ENCODE measurements around the gene RFESD. TPM values are rescaled to one million over a fixed set of nuclear protein-coding genes. Genes with fewer than 3 reads are reported as not detected.
A peak's percentile ranks its signal among the peaks of the same experiment; 100 is the strongest.

RFESD gene
- total and polyA plus RNA-seq, 2 of the 8 experiments (the other 6 are each of a cell fraction or from before 2014, with no cell fraction given) = 1.7 to 2.0 TPM

DNA sequence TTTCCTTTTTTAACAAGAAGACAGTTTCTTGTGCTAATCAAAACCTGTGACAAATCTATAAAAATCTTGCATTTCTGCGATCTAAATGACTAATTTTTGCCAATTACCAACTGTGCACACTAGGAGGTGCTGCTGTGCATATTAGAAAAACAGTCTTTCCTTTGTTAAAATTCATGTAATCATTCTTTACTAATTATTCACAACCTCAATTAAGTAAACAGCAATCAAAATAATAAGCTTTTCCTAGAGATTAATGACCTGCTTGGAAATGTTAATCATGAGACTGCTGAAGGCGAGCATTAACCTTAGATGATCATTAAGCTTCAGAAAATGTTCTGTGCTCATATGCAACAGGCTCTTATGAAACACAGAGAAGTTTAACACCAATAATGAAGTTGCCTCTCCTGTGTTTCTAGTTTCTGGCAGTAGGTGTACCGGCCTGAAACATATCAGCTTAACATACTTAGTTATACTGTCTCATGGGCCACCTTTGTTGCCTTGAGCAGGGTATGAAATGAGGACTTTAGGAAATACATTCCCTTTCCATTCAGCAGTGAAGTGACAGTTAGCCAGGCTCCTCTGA, 17.7 kb downstream of the RFESD start:
- POLR2A ChIA-PET (ENCODE audit: partially characterized antibody) = no interaction called here
- no peak for DNase-seq (ENCODE audit: low read depth in 1 of 2, low spot score in 2 of 2)
- Histone ChIP-seq H2AK5ac (ENCODE audit: low read depth, low read length) (no peak overlapping the region), H3K4me1 (replicated peaks in 1 of 4; ENCODE audit: control insufficient read depth in 3 of 4, insufficient read depth in 4 of 4, low read length in 3 of 4) (no peaks in the 10 kb centered on the region), H3K9ac (replicated peaks in 1 of 4; ENCODE audit: extremely low read depth in 1 of 4, low read depth in 3 of 4, low read length in 3 of 4) (no peak overlapping the region), H3K23me2 (ENCODE audit: low read depth, low read length) (no peaks in the 10 kb centered on the region), H3K9me3 (ENCODE audit: insufficient read depth in 2 of 2, low read depth in 1 of 2, low read length in 1 of 2) (no peaks in the 10 kb centered on the region), H3K4me3 (ENCODE audit: extremely low read depth in 1 of 4, insufficient read depth in 2 of 4, low read depth in 3 of 4, low read length in 4 of 4) (no peak overlapping the region), H4K5ac (ENCODE audit: insufficient read length, low read depth, low read length) (no peak overlapping the region), H3K4me2 (ENCODE audit: insufficient read depth in 1 of 2, low read depth in 2 of 2, low read length in 2 of 2) (no peak overlapping the region), H2BK12ac (ENCODE audit: low read depth, low read length) (no peak overlapping the region), H4K8ac (ENCODE audit: extremely low read depth, insufficient read depth, low read length) (no peak overlapping the region), H2BK120ac (replicated peaks; ENCODE audit: low read depth, low read length) (no peak overlapping the region), H3K56ac (replicated peaks; ENCODE audit: insufficient read length, low read depth, low read length) (no peak overlapping the region), H3K27ac (ENCODE audit: low read depth, low read length) (no peak overlapping the region), H3K79me1 (ENCODE audit: low read depth, low read length) (no peaks in the 10 kb centered on the region), H4K91ac (replicated peaks; ENCODE audit: insufficient read length, low read length) (no peak overlapping the region), H3K36me3 (ENCODE audit: control insufficient read depth in 2 of 4, insufficient read depth in 4 of 4, low read length in 3 of 4) (no peaks in the 10 kb centered on the region), H3K14ac (ENCODE audit: insufficient read length) (no peak overlapping the region), H4K20me1 (replicated peaks in 1 of 2; ENCODE audit: control insufficient read depth in 1 of 2, insufficient read depth in 2 of 2, low read length in 2 of 2) (no peaks in the 10 kb centered on the region), H3K18ac (ENCODE audit: extremely low read depth, low read length) (no peak overlapping the region), H2BK5ac (ENCODE audit: low read depth, low read length) (no peak overlapping the region), H3K79me2 (ENCODE audit: control insufficient read depth in 1 of 2, insufficient read depth in 2 of 2, low read length in 2 of 2) (no peaks in the 10 kb centered on the region), H3K23ac (ENCODE audit: insufficient read length) (no peak overlapping the region), H3K4ac (replicated peaks; ENCODE audit: insufficient read length, low read depth, low read length) (no peak overlapping the region), H2BK15ac (ENCODE audit: low read length) (no peak overlapping the region), H3K27me3 (replicated peaks in 1 of 4; ENCODE audit: control insufficient read depth in 3 of 4, extremely low read depth in 1 of 4, insufficient read depth in 3 of 4, low read length in 3 of 4) (no peaks in the 10 kb centered on the region), H2BK20ac (ENCODE audit: low read length) (no peak overlapping the region), H2AFZ (ENCODE audit: low read length) (0 out of 2 replicates have a peak overlapping the region, but pooled peaks have one; percentile 72)
- peak; percentile 36 for FAIRE-seq
- WGBS, 2 experiments (ENCODE audit: extremely low coverage in 1 of 2, insufficient coverage in 1 of 2, insufficient read length in 1 of 2, insufficient replicate concordance in 2 of 2, low coverage in 1 of 2, low lambda C conversion rate in 2 of 2, missing lambda C conversion rate in 1 of 2) = 36% methylated on average over 3 of the region's 3 CpGs; no CpG with 5 or more reads in 1 of the 2 experiments
- CTCF ChIA-PET (ENCODE audit: partially characterized antibody) = interaction anchor here (0.6 to 4.4 kb wide), 42 partner anchors 10 to 664 kb away, joined by 3 to 42 read pairs (median 4); partner anchors contain the start of genes GLRX, RFESD and RHOBTB3
- TF ChIP-seq TEAD4 (IDR thresholded peaks at IDR 0.05; ENCODE audit: low read depth, low read length) (no peak), ASH2L (IDR thresholded peaks at IDR 0.05; ENCODE audit: low read length) (no peak), SIRT6 (IDR thresholded peaks at IDR 0.05; ENCODE audit: low read length) (no peak)

All from H1 (cell line).